ENCODE data around the gene CELSR1. TPM values are rescaled to one million over a fixed set of nuclear protein-coding genes. Genes with fewer than 3 reads are reported as not detected.
A peak's percentile ranks its signal among the peaks of the same experiment; 100 is the strongest.

CELSR1 gene
- total RNA-seq, 1 donor from 2014 or later, result 18.8 TPM

DNA sequence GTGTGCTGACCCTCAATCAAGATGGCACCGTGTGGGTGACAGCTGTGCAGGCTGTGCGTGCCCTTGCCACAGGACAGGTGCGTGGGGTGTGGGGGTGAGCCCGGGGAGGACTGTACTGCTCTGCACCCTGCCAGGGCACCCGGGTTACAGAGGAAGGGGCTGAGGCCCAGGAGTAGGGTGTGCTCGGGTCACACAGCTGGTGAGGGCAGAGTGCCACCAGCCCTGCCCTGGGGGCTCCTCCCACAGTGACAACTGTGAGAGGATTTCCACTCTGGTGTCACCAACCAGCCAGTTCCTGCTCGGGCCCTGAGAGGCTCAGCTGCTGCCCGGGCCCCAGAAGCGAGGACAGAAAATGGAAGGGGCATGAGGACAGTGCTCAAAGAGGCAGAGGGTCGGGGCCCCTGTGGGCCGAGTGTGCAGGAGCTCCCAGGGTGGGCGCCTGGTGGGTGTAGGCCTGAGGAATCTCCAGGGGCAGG lies 181.4 kb downstream of the CELSR1 start:
- H3K36me3 Mint-ChIP-seq, result peaks cover 39% of the 10 kb centered on the region
- peaks cover 2% of the 10 kb centered on the region for H3K4me1 Mint-ChIP-seq
- no peak overlapping the region for H3K4me3 Mint-ChIP-seq
- H3K9me3 Mint-ChIP-seq, result peaks cover 7% of the 10 kb centered on the region
- no peak overlapping the region for H3K27ac Mint-ChIP-seq
- no peak for DNase-seq (ENCODE audit: low spot score in 2 of 2, unreplicated experiment in 2 of 2)
- TF ChIP-seq, protein P1, sequence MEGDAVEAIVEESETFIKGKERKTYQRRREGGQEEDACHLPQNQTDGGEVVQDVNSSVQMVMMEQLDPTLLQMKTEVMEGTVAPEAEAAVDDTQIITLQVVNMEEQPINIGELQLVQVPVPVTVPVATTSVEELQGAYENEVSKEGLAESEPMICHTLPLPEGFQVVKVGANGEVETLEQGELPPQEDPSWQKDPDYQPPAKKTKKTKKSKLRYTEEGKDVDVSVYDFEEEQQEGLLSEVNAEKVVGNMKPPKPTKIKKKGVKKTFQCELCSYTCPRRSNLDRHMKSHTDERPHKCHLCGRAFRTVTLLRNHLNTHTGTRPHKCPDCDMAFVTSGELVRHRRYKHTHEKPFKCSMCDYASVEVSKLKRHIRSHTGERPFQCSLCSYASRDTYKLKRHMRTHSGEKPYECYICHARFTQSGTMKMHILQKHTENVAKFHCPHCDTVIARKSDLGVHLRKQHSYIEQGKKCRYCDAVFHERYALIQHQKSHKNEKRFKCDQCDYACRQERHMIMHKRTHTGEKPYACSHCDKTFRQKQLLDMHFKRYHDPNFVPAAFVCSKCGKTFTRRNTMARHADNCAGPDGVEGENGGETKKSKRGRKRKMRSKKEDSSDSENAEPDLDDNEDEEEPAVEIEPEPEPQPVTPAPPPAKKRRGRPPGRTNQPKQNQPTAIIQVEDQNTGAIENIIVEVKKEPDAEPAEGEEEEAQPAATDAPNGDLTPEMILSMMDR (IDR thresholded peaks at IDR 0.05; ENCODE audit: unreplicated experiment), result no peak
- H3K27me3 Mint-ChIP-seq (ENCODE audit: low read depth), result no peaks in the 10 kb centered on the region

DNA sequence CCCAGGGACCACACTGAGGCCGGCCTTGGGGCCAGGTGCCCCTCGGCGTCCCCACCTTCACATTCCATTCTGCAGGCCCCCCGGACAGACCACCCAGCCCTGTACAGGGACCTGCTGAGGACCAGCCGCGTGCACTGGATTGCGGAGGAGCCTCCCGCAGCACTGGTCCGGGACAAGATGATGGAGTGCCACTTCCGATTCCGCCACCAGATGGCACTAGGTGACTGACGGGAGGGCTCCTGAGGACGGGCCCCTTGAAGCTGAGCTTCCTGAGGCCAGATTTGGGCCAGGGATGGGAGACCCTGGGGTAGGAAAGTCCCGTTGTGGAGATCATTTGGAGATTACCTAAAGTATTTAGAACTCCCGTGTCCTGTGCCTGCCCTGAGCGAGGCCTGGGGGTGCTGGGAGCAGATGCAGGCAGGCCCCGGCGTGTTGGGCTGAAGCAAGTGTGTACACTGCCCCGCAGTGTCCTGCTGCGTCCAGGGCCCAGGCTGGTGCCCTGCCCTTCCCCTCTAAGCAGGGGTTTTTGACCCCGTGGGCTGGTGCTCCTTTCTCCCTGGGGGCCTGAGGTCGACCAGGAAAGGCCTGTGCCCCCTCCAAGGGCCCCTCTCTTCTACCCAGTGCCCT lies 181.9 kb downstream of the CELSR1 start:
- TF ChIP-seq, protein P1 (IDR thresholded peaks at IDR 0.05; ENCODE audit: unreplicated experiment), result peak; percentile 77
- H3K9me3 Mint-ChIP-seq, result peaks cover 4% of the 10 kb centered on the region
- H3K4me3 Mint-ChIP-seq, result no peak overlapping the region
- peak overlapping the region; percentile 41 for H3K27ac Mint-ChIP-seq
- DNase-seq (ENCODE audit: low spot score in 2 of 2, unreplicated experiment in 2 of 2), result peak in 1 of 2 experiments; percentile 79
- H3K36me3 Mint-ChIP-seq, result peaks cover 42% of the 10 kb centered on the region
- H3K27me3 Mint-ChIP-seq (ENCODE audit: low read depth), result no peaks in the 10 kb centered on the region
- H3K4me1 Mint-ChIP-seq, result peaks cover 2% of the 10 kb centered on the region

- DNase-seq (ENCODE audit: low spot score in 2 of 2, unreplicated experiment in 2 of 2), result no peak
- Mint-ChIP-seq H3K9me3 (no peaks in the 10 kb centered on the region), H3K27ac (no peak overlapping the region), H3K4me1 (peaks cover 2% of the 10 kb centered on the region), H3K27me3 (ENCODE audit: low read depth) (no peaks in the 10 kb centered on the region), H3K4me3 (no peak overlapping the region), H3K36me3 (peaks cover 36% of the 10 kb centered on the region)
- TF ChIP-seq, protein P1 (IDR thresholded peaks at IDR 0.05; ENCODE audit: unreplicated experiment), result no peak
Measured at GRCh38 chr22:46354993-46355305, 182.5 kb downstream of the CELSR1 start.

DNA sequence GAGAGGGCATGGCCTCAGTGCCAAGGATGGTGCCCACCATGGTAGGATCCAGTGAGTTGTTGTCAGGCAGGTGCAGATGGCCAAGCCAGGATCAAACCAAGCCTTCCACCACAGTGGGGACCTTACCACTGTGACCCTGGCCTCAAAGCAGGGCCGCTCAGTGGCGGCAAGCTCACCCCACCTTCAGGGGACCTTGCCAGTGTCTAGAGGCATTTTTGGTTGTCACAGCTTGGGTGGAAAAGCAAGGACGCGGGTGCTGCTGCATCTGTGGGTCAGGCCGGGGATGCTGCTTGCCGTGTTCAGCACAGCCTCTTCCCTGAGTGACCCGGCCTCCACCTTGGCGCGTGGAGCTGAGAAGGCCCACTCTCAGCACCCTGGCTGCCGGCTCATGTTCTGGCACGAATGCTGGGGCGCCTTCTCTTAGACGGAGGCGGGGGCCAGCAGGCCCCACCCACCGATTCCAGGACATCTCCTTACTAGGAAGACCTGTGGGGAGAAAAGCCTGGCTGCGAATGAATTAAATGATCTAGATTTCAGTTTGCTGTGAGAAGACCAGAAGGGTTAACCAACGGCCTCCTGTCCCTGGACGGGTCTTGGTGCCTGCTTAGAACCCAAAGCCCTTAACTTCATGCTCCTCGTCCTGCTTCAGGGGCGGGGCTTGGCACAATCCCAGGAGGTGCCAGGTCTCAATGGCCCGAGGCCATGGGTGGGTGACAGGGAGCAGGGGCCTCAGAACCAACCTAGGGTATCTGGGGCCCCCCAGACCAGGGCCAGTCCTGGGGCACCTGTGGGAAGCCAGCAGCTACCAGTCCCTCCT lies 183.0 kb downstream of the CELSR1 start:
- H3K36me3 Mint-ChIP-seq, result peaks cover 31% of the 10 kb centered on the region
- no peaks in the 10 kb centered on the region for H3K9me3 Mint-ChIP-seq
- DNase-seq (ENCODE audit: low spot score in 2 of 2, unreplicated experiment in 2 of 2), result no peak
- no peaks in the 10 kb centered on the region for H3K27me3 Mint-ChIP-seq (ENCODE audit: low read depth)
- H3K27ac Mint-ChIP-seq, result no peak overlapping the region
- peaks cover 2% of the 10 kb centered on the region for H3K4me1 Mint-ChIP-seq
- no peak overlapping the region for H3K4me3 Mint-ChIP-seq
- TF ChIP-seq, protein P1 (IDR thresholded peaks at IDR 0.05; ENCODE audit: unreplicated experiment), result no peak

- Mint-ChIP-seq H3K9me3 (no peaks in the 10 kb centered on the region), H3K27ac (no peak overlapping the region), H3K27me3 (ENCODE audit: low read depth) (no peaks in the 10 kb centered on the region), H3K4me3 (no peak overlapping the region), H3K36me3 (peaks cover 23% of the 10 kb centered on the region), H3K4me1 (peaks cover 2% of the 10 kb centered on the region)
- TF ChIP-seq, protein P1 (IDR thresholded peaks at IDR 0.05; ENCODE audit: unreplicated experiment), result no peak
- no peak for DNase-seq (ENCODE audit: low spot score in 2 of 2, unreplicated experiment in 2 of 2)
Measured at GRCh38 chr22:46353483-46354105, 183.8 kb downstream of the CELSR1 start.
